ENCODE results near the gene VPS37D. TPM values are rescaled to one million over a fixed set of nuclear protein-coding genes. Genes with fewer than 3 reads are reported as not detected.
A peak's percentile ranks its signal among the peaks of the same experiment; 100 is the strongest.
"Not testable (repeated sequence)": the region's sequence is repeated elsewhere in the genome, so short reads cannot be mapped to it uniquely, and the experiment has no call there.

VPS37D gene
- total RNA-seq, result 15.0 and 15.6 TPM in 2 replicates
- long read RNA-seq, partial matches to known transcripts, result 0 of 1 reads
- long read RNA-seq, other reads (novel, unspliced or antisense), result 1 of 1 reads

DNA sequence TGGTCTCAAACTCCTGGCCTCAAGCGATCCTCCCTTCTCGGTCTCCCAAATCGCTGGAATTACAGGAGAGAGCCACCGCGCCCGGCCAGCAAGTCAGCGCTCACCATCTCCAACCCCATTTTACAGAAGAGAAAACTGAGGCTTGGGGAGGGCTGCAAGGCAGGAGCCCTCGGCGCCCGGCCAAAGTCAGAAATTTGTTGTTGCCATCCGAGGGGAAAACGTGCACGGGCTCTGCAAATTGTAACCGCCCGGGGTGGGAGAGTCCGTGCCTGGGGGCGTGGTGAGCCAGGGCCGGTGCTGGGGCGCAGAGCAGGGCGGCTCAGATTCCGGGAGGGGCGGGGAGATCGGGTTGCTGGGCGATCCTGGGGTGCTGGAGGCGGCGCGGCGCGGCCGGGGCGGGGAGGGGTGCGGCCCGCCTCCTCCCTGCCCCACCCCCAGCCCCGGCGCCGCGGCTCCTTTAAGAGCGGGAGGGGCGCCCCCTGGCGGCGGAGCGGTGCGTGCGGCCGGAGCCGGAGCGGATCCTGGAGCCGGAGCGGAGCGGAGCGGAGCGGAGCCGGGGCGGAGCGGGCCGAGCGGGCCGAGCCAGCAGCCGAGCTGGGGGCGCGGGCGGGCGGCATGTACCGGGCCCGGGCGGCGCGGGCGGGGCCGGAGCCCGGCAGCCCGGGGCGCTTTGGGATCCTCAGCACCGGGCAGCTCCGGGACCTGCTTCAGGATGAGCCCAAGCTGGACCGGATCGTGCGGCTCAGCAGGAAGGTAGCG is at the start of gene VPS37D:
TSS of gene VPS37D (plus strand) at position 488 of the 759 bp plus-strand sequence. CDS start at position 616, 128 bp downstream.
- DNase-seq (ENCODE audit: low spot score, unreplicated experiment), result peak; percentile 96
- TF ChIP-seq, protein P1, sequence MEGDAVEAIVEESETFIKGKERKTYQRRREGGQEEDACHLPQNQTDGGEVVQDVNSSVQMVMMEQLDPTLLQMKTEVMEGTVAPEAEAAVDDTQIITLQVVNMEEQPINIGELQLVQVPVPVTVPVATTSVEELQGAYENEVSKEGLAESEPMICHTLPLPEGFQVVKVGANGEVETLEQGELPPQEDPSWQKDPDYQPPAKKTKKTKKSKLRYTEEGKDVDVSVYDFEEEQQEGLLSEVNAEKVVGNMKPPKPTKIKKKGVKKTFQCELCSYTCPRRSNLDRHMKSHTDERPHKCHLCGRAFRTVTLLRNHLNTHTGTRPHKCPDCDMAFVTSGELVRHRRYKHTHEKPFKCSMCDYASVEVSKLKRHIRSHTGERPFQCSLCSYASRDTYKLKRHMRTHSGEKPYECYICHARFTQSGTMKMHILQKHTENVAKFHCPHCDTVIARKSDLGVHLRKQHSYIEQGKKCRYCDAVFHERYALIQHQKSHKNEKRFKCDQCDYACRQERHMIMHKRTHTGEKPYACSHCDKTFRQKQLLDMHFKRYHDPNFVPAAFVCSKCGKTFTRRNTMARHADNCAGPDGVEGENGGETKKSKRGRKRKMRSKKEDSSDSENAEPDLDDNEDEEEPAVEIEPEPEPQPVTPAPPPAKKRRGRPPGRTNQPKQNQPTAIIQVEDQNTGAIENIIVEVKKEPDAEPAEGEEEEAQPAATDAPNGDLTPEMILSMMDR (IDR thresholded peaks at IDR 0.05; ENCODE audit: unreplicated experiment), result peak; percentile 86
- H3K4me3 Mint-ChIP-seq (ENCODE audit: low read depth), result peak within 1 kb of the TSS; percentile 91
- peaks cover 5% of the 10 kb centered on the region for H3K9me3 Mint-ChIP-seq (ENCODE audit: low read depth)
- peaks cover 7% of the 10 kb centered on the region for H3K4me1 Mint-ChIP-seq (ENCODE audit: low read depth)
- peak within 1 kb of the TSS; percentile 96 for H3K27ac Mint-ChIP-seq
- peaks cover 7% of the 10 kb centered on the region for H3K36me3 Mint-ChIP-seq (ENCODE audit: insufficient read depth)
- peaks cover 14% of the 10 kb centered on the region for H3K27me3 Mint-ChIP-seq

DNA sequence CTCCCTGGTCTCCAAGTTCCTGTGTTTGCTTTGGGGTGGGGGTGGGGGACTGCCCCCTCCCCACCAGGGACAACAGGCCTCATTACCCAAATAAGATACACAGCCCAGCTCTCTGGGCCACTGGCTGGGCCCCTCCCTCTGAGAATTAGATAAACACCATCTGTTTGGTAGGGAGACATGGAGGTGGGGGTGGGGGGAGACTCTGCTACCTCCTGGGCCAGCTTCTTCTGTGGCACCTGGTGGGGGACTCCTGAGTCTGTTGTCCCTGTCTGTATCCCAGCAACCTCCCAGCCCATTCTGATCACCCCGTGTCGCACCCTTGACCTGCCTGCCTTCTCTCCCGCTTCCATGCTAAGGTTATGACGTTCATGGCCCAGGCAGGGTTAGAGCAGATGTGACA is 49.1 kb upstream of the VPS37D start:
- peaks cover 5% of the 10 kb centered on the region for H3K4me1 Mint-ChIP-seq (ENCODE audit: low read depth)
- H3K27me3 Mint-ChIP-seq, result peaks cover 16% of the 10 kb centered on the region
- no peak for DNase-seq (ENCODE audit: low spot score, unreplicated experiment)
- H3K4me3 Mint-ChIP-seq (ENCODE audit: low read depth), result no peak overlapping the region
- no peaks in the 10 kb centered on the region for H3K9me3 Mint-ChIP-seq (ENCODE audit: low read depth)
- H3K27ac Mint-ChIP-seq, result peak overlapping the region; percentile 82
- TF ChIP-seq, protein P1 (IDR thresholded peaks at IDR 0.05; ENCODE audit: unreplicated experiment), result no peak
- no peaks in the 10 kb centered on the region for H3K36me3 Mint-ChIP-seq (ENCODE audit: insufficient read depth)

DNA sequence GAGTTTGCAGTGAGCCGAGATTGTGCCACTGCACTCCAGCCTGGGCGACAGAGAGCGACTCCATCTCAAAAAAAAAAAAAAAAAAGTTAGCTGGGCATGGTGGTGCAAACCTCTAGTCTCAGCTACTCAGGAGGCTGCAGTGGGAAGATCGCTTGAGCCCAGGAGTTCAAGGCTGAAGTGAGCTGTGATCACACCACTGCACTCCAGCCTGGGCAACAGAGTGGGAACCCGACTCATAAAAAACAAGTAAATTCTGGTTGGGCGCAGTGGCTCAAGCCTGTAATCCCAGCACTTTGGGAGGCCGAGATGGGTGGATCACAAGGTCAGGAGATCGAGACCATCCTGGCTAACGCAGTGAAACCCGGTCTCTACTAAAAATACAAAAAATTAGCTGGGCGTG is 48.2 kb upstream of the VPS37D start:
- not testable (repeated sequence) for H3K4me3 Mint-ChIP-seq (ENCODE audit: low read depth); H3K36me3 Mint-ChIP-seq (ENCODE audit: insufficient read depth); DNase-seq (ENCODE audit: low spot score, unreplicated experiment); H3K9me3 Mint-ChIP-seq (ENCODE audit: low read depth); H3K4me1 Mint-ChIP-seq (ENCODE audit: low read depth)
- H3K27me3 Mint-ChIP-seq, result peaks cover 17% of the 10 kb centered on the region
- peak overlapping the region; percentile 79 for H3K27ac Mint-ChIP-seq

DNA sequence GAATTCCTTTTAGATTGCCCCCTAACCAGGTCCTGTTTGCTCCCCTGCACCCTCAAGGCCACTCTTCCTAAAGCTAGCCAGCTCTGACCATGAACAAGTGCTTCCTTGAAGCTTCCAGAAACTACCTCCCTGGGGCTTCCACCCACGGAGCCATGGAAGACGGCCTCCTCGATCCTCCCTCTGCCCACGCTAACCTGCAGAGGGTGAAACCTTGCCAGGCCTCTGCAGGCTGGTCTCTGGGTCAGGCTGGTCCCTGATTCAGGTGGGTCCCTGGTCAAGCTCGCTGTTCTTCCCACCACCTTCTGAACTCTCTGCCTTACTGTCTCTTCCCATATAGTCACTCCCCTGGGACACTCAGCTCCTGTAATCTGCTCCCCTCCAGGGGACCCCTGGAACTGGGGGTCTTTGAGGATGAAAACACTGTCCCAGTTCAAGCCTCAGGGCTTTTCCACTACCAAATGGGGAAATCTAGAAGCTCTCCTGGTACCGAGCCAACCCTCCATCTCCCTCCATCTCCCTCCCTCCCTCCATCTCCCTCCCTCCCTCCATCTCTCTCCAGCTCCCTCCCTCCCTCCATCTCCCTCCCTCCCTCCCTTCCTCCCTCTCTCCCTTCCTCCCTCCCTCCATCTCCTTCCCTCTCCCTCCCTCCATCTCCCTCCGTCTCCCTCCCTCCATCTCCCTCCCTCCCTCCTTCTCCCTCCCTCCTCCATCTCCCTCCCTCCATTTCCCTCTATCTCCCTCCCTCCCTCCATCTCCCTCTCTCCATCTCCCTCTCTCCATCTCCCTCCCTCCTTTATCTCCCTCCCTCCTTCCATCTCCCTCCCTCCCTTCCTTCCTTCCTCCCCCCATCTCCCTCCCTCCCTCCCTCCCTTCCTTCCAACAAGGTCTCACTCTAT is 46.2 kb upstream of the VPS37D start:
- Mint-ChIP-seq H3K36me3 (ENCODE audit: insufficient read depth) (no peaks in the 10 kb centered on the region), H3K9me3 (ENCODE audit: low read depth) (no peaks in the 10 kb centered on the region), H3K4me3 (ENCODE audit: low read depth) (no peak overlapping the region), H3K27ac (no peak overlapping the region), H3K27me3 (peaks cover 19% of the 10 kb centered on the region), H3K4me1 (ENCODE audit: low read depth) (peaks cover 6% of the 10 kb centered on the region)
- DNase-seq (ENCODE audit: low spot score, unreplicated experiment), result no peak
- TF ChIP-seq, protein P1 (IDR thresholded peaks at IDR 0.05; ENCODE audit: unreplicated experiment), result no peak

DNA sequence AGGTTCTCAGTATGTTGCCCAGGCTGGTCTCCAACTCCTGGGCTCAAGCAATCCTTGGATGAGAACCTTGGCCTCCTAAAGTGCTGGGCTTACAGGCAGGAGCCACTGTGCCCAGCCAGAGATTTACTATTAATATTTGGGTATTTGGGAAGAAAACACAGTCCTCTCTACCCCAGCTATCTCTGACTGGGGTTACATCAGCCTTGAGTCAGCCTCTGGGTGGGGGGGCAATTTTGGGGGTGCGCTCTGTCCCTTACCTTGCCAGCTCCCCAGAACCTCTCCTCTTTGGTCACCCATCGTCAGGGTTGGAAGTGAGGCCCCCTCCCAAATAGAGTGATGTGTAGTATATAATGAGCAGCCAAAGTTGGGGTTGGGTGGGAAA is 45.1 kb upstream of the VPS37D start:
- H3K27ac Mint-ChIP-seq, result no peak overlapping the region
- H3K9me3 Mint-ChIP-seq (ENCODE audit: low read depth), result no peaks in the 10 kb centered on the region
- TF ChIP-seq, protein P1 (IDR thresholded peaks at IDR 0.05; ENCODE audit: unreplicated experiment), result no peak
- peak overlapping the region; percentile 67 for H3K4me3 Mint-ChIP-seq (ENCODE audit: low read depth)
- H3K27me3 Mint-ChIP-seq, result peaks cover 21% of the 10 kb centered on the region
- H3K36me3 Mint-ChIP-seq (ENCODE audit: insufficient read depth), result no peaks in the 10 kb centered on the region
- no peak for DNase-seq (ENCODE audit: low spot score, unreplicated experiment)
- peaks cover 6% of the 10 kb centered on the region for H3K4me1 Mint-ChIP-seq (ENCODE audit: low read depth)
